ENCODE measurements around the gene BAG2.

Gene BAG2

DNA sequence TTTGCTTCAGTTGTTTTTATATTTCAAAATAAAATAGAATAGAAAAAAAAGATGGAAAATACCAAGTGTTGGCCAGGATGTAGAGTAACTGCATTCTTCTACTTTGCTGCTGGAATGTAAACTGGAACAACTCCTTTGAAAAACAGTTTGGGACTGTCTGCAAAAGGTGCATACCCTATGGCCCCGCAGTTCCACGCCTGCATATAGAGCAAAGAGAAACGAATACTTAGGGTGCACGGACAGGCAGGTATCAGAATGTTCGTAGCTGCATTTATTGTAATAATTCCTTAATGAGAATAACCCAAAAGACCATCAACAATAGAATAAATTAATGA lies 50.6 kb downstream of the BAG2 start:
- DNase-seq = no peak

DNA sequence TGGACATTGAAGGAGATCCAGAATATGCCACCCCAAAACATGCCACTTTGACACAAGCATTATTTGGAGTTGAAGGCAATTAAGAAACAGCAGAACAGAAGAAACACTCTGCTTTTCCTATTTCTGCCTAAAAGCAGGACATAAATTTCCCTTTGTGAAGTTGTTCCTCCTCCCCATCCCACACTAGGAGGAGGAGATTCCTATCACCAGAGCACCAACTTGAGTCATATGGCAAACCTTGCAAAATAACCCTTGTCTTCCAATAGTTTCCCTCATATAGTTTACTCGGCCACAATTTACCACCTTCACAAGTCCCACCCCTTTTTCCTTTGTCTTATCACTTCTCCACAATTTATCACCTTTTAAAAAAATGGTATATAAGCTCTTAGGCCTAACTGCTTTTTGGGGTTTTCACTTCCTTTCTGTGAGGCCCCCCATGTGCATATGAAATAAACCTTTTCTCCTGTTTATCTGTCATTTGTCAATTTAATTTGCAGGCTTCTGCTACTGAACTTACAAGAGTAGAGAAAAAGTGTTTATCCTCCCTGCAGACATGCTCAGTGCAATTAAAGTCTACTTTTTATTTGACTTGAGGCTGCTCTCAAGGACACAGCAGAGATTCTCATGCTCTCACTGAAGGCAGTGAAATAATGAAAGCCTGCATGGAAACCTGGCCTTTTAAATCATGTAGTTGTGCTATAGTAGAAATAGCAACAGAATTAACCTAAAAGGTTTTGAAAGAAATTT lies 52.8 kb downstream of the BAG2 start:
- no peak for DNase-seq

GRCh38 chr6:57226221-57226620 lies 54.1 kb downstream of the BAG2 start:
- no peak for DNase-seq

Measured in RPMI8226 (cell line).